ENCODE measurements around the gene PLXNA2. TPM values are rescaled to one million over a fixed set of nuclear protein-coding genes. Genes with fewer than 3 reads are reported as not detected.
A peak's percentile ranks its signal among the peaks of the same experiment; 100 is the strongest.

Gene PLXNA2
- total and polyA plus RNA-seq, 2 experiments from 2014 or later = 3.7 to 5.4 TPM

- peak overlapping the region; percentile 81 for H2AFZ ChIP-seq
- peak overlapping the region; percentile 44 for H3K27ac ChIP-seq
- H3K36me3 ChIP-seq (ENCODE audit: low read depth) = no peaks in the 10 kb centered on the region
- DNase-seq = peak; percentile 51
- TF ChIP-seq EZH2 (IDR thresholded peaks at IDR 0.05; ENCODE audit: insufficient read depth, poor library complexity, severe bottlenecking) = no peak
- no peak for TF ChIP-seq EZH2phosphoT487 (IDR thresholded peaks at IDR 0.05; ENCODE audit: insufficient read depth, low read depth)
- H3K4me2 ChIP-seq (ENCODE audit: unreplicated experiment) = peak overlapping the region; percentile 87
- WGBS, 2 experiments (ENCODE audit: low coverage in 1 of 2, low lambda C conversion rate in 2 of 2, missing lambda C conversion rate in 2 of 2) = 1 to 3% methylated on average over 39 to 45 of the region's 54 CpGs
- H3K4me3 ChIP-seq = peak overlapping the region; percentile 89
- no peaks in the 10 kb centered on the region for H3K9me2 ChIP-seq (ENCODE audit: insufficient read depth)
- H3K9ac ChIP-seq = peak overlapping the region; percentile 76
- H3F3A ChIP-seq (ENCODE audit: insufficient read depth) = peaks cover 6% of the 10 kb centered on the region
- H3K27me3 ChIP-seq (replicated peaks; ENCODE audit: insufficient read depth) = no peaks in the 10 kb centered on the region
- no peaks in the 10 kb centered on the region for H3K9me3 ChIP-seq (ENCODE audit: low read depth)
- in situ Hi-C loops (cut with MboI) = loop anchor here (10.0 to 25.0 kb wide), 2 partner anchors 106 to 219 kb away; no protein-coding TSS in a partner anchor
- peaks cover 42% of the 10 kb centered on the region for H3K79me2 ChIP-seq (ENCODE audit: insufficient read depth)
- H4K20me1 ChIP-seq (ENCODE audit: insufficient read depth) = no peaks in the 10 kb centered on the region
- peaks cover 16% of the 10 kb centered on the region for H3K4me1 ChIP-seq (ENCODE audit: insufficient read depth)
Measured at GRCh38 chr1:208243527-208243966, 637 bp downstream of the PLXNA2 start.

GRCh38 chr1:208242941-208243526, 1.1 kb downstream of the PLXNA2 start:
- Histone ChIP-seq H3K9me2 (ENCODE audit: insufficient read depth) (no peaks in the 10 kb centered on the region), H3K9me3 (ENCODE audit: low read depth) (no peaks in the 10 kb centered on the region), H3K4me3 (peak overlapping the region; percentile 89), H3K4me2 (ENCODE audit: unreplicated experiment) (peak overlapping the region; percentile 87), H4K20me1 (ENCODE audit: insufficient read depth) (no peaks in the 10 kb centered on the region), H3K36me3 (ENCODE audit: low read depth) (no peaks in the 10 kb centered on the region), H3K9ac (peak overlapping the region; percentile 76), H3F3A (ENCODE audit: insufficient read depth) (peaks cover 6% of the 10 kb centered on the region), H3K79me2 (ENCODE audit: insufficient read depth) (peaks cover 47% of the 10 kb centered on the region), H2AFZ (peak overlapping the region; percentile 81), H3K27me3 (replicated peaks; ENCODE audit: insufficient read depth) (no peaks in the 10 kb centered on the region), H3K27ac (no peak overlapping the region), H3K4me1 (ENCODE audit: insufficient read depth) (peaks cover 16% of the 10 kb centered on the region)
- peak; percentile 66 for DNase-seq
- in situ Hi-C loops (cut with MboI) = loop anchor here (10.0 to 25.0 kb wide), 2 partner anchors 106 to 218 kb away; no protein-coding TSS in a partner anchor
- TF ChIP-seq EZH2phosphoT487 (IDR thresholded peaks at IDR 0.05; ENCODE audit: insufficient read depth, low read depth) (no peak), EZH2 (IDR thresholded peaks at IDR 0.05; ENCODE audit: insufficient read depth, poor library complexity, severe bottlenecking) (no peak)
- 3% methylated on average over 41 to 51 of the region's 54 CpGs for WGBS, 2 experiments (ENCODE audit: low coverage in 1 of 2, low lambda C conversion rate in 2 of 2, missing lambda C conversion rate in 2 of 2)

GRCh38 chr1:208242146-208242545, 2.0 kb downstream of the PLXNA2 start:
- in situ Hi-C loops (cut with MboI) = loop anchor here (10.0 to 25.0 kb wide), 2 partner anchors 105 to 217 kb away; no protein-coding TSS in a partner anchor
- H3K4me3 ChIP-seq = peak overlapping the region; percentile 89
- H3K4me2 ChIP-seq (ENCODE audit: unreplicated experiment) = peak overlapping the region; percentile 87
- no peaks in the 10 kb centered on the region for H3K27me3 ChIP-seq (replicated peaks; ENCODE audit: insufficient read depth)
- no peak overlapping the region for H2AFZ ChIP-seq
- no peak for TF ChIP-seq EZH2phosphoT487 (IDR thresholded peaks at IDR 0.05; ENCODE audit: insufficient read depth, low read depth)
- no peak for TF ChIP-seq EZH2 (IDR thresholded peaks at IDR 0.05; ENCODE audit: insufficient read depth, poor library complexity, severe bottlenecking)
- H3K79me2 ChIP-seq (ENCODE audit: insufficient read depth) = peaks cover 56% of the 10 kb centered on the region
- no peaks in the 10 kb centered on the region for H3K36me3 ChIP-seq (ENCODE audit: low read depth)
- H3K27ac ChIP-seq = no peak overlapping the region
- no peaks in the 10 kb centered on the region for H3K9me3 ChIP-seq (ENCODE audit: low read depth)
- no peak overlapping the region for H3K9ac ChIP-seq
- H3F3A ChIP-seq (ENCODE audit: insufficient read depth) = peaks cover 6% of the 10 kb centered on the region
- H3K4me1 ChIP-seq (ENCODE audit: insufficient read depth) = peaks cover 18% of the 10 kb centered on the region
- no peaks in the 10 kb centered on the region for H4K20me1 ChIP-seq (ENCODE audit: insufficient read depth)
- 100% methylated on average over 3 of the region's 3 CpGs for WGBS, 2 experiments (ENCODE audit: low coverage in 1 of 2, low lambda C conversion rate in 2 of 2, missing lambda C conversion rate in 2 of 2)
- H3K9me2 ChIP-seq (ENCODE audit: insufficient read depth) = no peaks in the 10 kb centered on the region
- no peak for DNase-seq

GRCh38 chr1:208241512-208241911, 2.7 kb downstream of the PLXNA2 start:
- in situ Hi-C loops (cut with MboI) = loop anchor here (10.0 to 25.0 kb wide), 2 partner anchors 104 to 217 kb away; no protein-coding TSS in a partner anchor
- Histone ChIP-seq H4K20me1 (ENCODE audit: insufficient read depth) (no peaks in the 10 kb centered on the region), H3K27ac (no peak overlapping the region), H3K9ac (no peak overlapping the region), H3K4me1 (ENCODE audit: insufficient read depth) (peaks cover 23% of the 10 kb centered on the region), H3K4me3 (peak overlapping the region; percentile 89; the same call in 1 of the 2 replicates), H3K36me3 (ENCODE audit: low read depth) (no peaks in the 10 kb centered on the region), H3K9me2 (ENCODE audit: insufficient read depth) (no peaks in the 10 kb centered on the region), H3F3A (ENCODE audit: insufficient read depth) (peaks cover 6% of the 10 kb centered on the region), H3K79me2 (ENCODE audit: insufficient read depth) (peaks cover 63% of the 10 kb centered on the region), H2AFZ (no peak overlapping the region), H3K27me3 (replicated peaks; ENCODE audit: insufficient read depth) (no peaks in the 10 kb centered on the region), H3K9me3 (ENCODE audit: low read depth) (no peaks in the 10 kb centered on the region), H3K4me2 (ENCODE audit: unreplicated experiment) (no peak overlapping the region)
- DNase-seq = no peak
- 97 to 98% methylated on average over 5 of the region's 5 CpGs for WGBS, 2 experiments (ENCODE audit: low coverage in 1 of 2, low lambda C conversion rate in 2 of 2, missing lambda C conversion rate in 2 of 2)
- TF ChIP-seq EZH2 (IDR thresholded peaks at IDR 0.05; ENCODE audit: insufficient read depth, poor library complexity, severe bottlenecking) (no peak), EZH2phosphoT487 (IDR thresholded peaks at IDR 0.05; ENCODE audit: insufficient read depth, low read depth) (no peak)
